NCI-H1417 treated with DMSO at 0.1 percent for 48 hours (cell line): Measurements from ENCODE around the gene SCN7A.
"Not testable (repeated sequence)": the region's sequence is repeated elsewhere in the genome, so short reads cannot be mapped to it uniquely, and the experiment has no call there.

Experiments
- DNase-seq: peaks from one replicate; lab custom pipeline; 2025; lab: John Stamatoyannopoulos, UW

SCN7A gene

DNA sequence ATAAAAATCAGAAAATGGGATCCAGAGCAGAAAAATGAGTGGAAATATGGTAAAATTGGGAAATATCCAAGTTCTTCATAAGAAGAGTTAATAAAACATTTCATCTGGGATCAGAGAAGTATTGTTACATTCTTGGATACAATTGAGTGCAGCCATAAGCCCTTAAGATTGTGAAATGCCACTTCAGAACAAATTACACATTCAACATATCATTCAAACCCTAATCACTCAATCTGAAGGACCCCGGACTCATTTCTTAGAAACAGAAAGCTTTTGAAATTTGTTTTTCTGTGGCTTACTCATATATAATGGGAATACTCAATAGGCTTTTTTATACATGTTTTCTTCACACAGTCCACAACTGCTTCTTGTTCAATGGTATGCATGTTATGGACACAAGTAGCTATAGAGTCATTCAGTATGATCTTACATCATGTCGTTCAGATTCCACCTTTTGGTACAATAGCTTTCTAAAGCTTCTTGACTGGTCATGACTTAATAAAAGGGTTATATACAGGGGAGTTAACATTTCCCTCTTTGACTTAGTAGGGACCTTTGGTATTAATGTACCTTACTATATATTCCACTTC lies 39.9 kb downstream of the SCN7A start:
- DNase-seq = no peak

- DNase-seq = no peak
Observed at GRCh38 chr2:166451468-166451867, 42.6 kb downstream of the SCN7A start.

DNA sequence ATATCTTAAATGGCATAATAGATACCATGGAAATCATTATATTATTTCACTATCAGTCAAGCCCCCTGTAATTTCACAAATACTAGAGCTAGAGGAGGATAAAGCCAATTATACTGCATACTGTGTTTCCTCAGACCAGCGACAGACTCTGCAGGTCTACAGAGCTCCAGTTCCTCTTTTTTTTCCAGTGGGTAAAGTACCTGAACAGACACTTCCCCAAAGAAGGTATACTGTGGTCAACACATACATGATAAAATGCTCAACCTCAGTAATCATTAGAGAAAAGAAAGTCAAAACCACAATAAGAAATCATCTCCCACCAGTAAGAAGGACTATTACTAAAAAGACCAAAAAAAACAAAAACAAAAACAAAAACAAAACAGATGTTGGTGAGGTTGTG lies 44.6 kb downstream of the SCN7A start:
- DNase-seq = no peak

- DNase-seq = no peak
Observed at GRCh38 chr2:166448106-166448505, 45.9 kb downstream of the SCN7A start.

GRCh38 chr2:166444306-166444705 lies 49.7 kb downstream of the SCN7A start:
- DNase-seq = no peak

GRCh38 chr2:166440313-166440712 lies 53.7 kb downstream of the SCN7A start:
- no peak for DNase-seq

- DNase-seq = no peak
Observed at GRCh38 chr2:166439078-166439477, 55.0 kb downstream of the SCN7A start.

- no peak for DNase-seq
Observed at GRCh38 chr2:166436976-166437375, 57.1 kb downstream of the SCN7A start.

- DNase-seq = no peak
Observed at GRCh38 chr2:166436189-166436588, 57.9 kb downstream of the SCN7A start.

DNA sequence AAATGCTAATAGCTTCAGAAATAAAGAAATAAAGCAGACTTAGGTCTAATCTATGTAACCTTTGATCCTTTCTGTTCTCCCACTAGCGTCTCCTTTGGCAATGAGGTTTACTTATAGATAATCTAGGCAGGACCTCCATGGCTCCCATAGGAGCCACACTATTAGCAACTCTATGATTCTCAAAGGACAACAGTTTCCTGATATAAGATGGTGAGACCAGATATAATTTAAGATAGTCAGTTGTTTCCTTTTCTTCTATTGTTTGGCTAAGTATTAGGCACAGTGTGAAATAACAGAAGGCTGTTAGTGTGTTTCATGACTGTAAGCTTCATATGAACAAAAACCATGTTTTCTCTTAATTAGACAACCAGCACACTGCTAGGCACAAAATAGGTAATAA lies 59.6 kb downstream of the SCN7A start:
- DNase-seq = no peak

- DNase-seq = no peak
Observed at GRCh38 chr2:166433457-166433856, 60.6 kb downstream of the SCN7A start.

GRCh38 chr2:166432331-166432730 lies 61.7 kb downstream of the SCN7A start:
- DNase-seq = no peak

DNA sequence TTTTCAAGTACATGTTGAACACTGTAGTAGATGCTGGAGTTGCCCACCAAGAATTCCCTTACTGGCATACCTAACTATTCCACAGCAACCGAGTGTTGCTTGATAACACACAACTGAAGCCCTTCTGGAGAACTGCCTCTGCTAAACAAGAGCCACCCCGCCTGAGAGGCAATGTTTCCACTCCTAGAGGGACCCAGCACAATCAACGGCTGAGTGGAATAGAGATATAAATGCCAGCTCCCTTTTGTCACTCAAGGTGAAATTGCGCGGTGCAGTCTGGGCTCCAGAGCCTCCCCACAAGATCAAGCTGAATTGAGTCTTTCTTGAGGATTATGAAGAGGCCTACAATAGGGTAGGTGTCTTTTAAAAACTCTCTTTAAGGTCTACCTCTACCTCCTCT lies 69.2 kb downstream of the SCN7A start:
- no peak for DNase-seq

DNA sequence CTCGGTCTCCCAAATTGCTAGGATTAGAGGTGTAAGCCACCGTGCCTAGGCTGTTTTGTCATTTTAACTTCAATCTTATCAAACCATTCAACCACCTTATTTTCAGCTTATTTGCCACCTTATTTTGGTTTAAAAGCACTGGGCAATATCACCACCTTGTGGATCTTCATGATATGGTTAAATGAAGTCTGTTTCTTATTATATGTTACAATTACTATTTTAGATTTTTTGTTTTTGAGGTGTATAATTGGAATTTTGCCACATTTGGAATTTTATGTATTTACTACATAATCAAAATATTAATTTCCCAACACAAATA lies 74.5 kb downstream of the SCN7A start:
- no peak for DNase-seq

GRCh38 chr2:166418853-166419615 lies 75.0 kb downstream of the SCN7A start:
- DNase-seq = no peak

DNA sequence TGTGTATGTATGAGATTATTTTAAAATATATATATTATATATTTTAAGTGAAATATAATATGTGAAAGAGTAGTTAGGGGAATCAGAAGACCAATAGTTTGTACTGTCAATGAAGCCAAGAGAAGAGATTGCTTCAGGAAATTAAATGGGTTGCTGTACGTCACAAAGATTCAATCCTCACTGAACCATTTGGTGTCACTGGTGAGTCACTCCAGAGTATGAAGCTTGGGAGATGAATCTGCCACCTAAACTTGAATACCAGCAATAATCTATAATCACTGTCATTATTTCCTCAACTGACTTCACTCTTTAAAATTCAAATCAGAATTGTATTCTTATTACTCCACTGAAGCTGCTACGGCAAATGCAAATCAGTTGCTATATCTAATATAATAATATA lies 76.4 kb downstream of the SCN7A start:
- DNase-seq = no peak

GRCh38 chr2:166413255-166413654 lies 80.8 kb downstream of the SCN7A start:
- DNase-seq = no peak

GRCh38 chr2:166411473-166412230 lies 82.4 kb downstream of the SCN7A start:
- no peak for DNase-seq

DNA sequence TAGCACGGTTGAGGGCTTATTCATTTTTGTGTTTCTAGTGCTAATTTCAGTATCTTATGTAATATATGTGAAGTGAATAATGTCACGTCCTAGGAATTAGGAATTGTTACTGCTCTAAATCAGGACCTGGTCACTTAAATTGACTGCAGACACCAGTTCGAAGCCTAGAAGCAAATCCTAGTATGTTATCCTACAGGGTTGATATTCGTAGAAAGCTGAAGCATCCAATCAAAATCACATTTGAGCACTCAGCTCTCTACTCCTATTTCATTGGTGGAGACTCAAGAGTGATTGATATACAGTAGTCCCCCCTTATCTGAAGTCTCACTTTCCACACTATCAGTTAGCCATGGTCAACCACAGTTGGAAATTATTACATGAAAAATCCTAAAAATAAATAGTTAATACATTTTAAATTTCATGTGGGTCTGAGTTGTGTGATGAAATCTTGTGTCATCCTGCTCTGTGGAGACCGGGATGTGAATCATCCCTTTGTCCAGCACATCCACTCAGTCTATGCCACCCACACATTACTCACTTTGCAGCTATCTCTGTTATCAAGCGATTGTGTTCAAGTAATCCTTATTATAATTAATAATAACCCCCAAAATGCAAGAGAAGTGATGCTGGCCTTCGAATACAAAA lies 83.1 kb downstream of the SCN7A start:
- DNase-seq = no peak

- not testable (repeated sequence) for DNase-seq
Observed at GRCh38 chr2:166407746-166408145, 86.3 kb downstream of the SCN7A start.

- no peak for DNase-seq
Observed at GRCh38 chr2:166406374-166406773, 87.7 kb downstream of the SCN7A start.

GRCh38 chr2:166405569-166405926 lies 88.5 kb downstream of the SCN7A start:
- no peak for DNase-seq
